WERI-Rb-1 (cell line): ENCODE measurements around the gene MARVELD3.
"Not testable (repeated sequence)": the region's sequence is repeated elsewhere in the genome, so short reads cannot be mapped to it uniquely, and the experiment has no call there.

ENCODE experiments used
- DNase-seq: peaks from one replicate; pipeline ENCODE4 v3.0.0-alpha.2; 2020
- H3K27ac ChIP-seq: fragments of 250-450 bp; sonication (Bioruptor Pico); 2 replicates; pipeline ENCODE4 v1.5.1; 2020; ENCODE audit warnings: mild to moderate bottlenecking, moderate library complexity
- H3K27me3 ChIP-seq: fragments of 250-450 bp; sonication (Bioruptor Pico); 2 replicates; pipeline ENCODE4 v1.5.1; 2021; ENCODE audit warnings: mild to moderate bottlenecking, low read depth, moderate library complexity; ENCODE audit not compliant: insufficient read depth, severe bottlenecking
- H3K36me3 ChIP-seq: fragments of 250-450 bp; sonication (Bioruptor Pico); 2 replicates; pipeline ENCODE4 v1.5.1; 2020; ENCODE audit warnings: mild to moderate bottlenecking, moderate library complexity
- H3K4me3 ChIP-seq: 2 replicates; pipeline ENCODE4 v1.5.1; 2011; ENCODE audit warnings: low read depth, mild to moderate bottlenecking, control low read depth, low read length
- H3K9me3 ChIP-seq: fragments of 250-450 bp; sonication (Bioruptor Pico); 2 replicates; pipeline ENCODE4 v1.5.1; 2021; ENCODE audit warnings: mild to moderate bottlenecking, moderate library complexity; ENCODE audit not compliant: severe bottlenecking
- CTCF ChIP-seq: IDR thresholded peaks from 2 replicates; pipeline ENCODE4 v1.5.1; 2011; ENCODE audit warnings: low read depth, mild to moderate bottlenecking, control low read depth, inconsistent platforms, low read length

The MARVELD3 gene

GRCh38 chr16:71681360-71681759 lies 55.4 kb downstream of the MARVELD3 start:
- TF ChIP-seq CTCF: no peak
- Histone ChIP-seq H3K4me3 (no peak overlapping the region), H3K27ac (no peak overlapping the region), H3K9me3 (no peaks in the 10 kb centered on the region), H3K36me3 (peaks cover 50% of the 10 kb centered on the region), H3K27me3 (no peaks in the 10 kb centered on the region)
- no peak for DNase-seq

GRCh38 chr16:71684280-71684679 lies 58.3 kb downstream of the MARVELD3 start:
- not testable (repeated sequence) for H3K4me3 ChIP-seq, H3K9me3 ChIP-seq, H3K27me3 ChIP-seq, H3K27ac ChIP-seq, DNase-seq
- H3K36me3 ChIP-seq: peaks cover 49% of the 10 kb centered on the region
